Measurements from ENCODE around the gene SMARCD1. TPM values are rescaled to one million over a fixed set of nuclear protein-coding genes. Genes with fewer than 3 reads are reported as not detected.

Gene SMARCD1
- polyA plus RNA-seq, 12 donors = 45.4 to 88.5 (median 56.3) TPM; not detected in 1

- DNase-seq = no peak
Observed at GRCh38 chr12:50102646-50103309, 17.6 kb downstream of the SMARCD1 start.

- DNase-seq = no peak
Observed at GRCh38 chr12:50103351-50103750, 18.2 kb downstream of the SMARCD1 start.

- no peak for DNase-seq
Observed at GRCh38 chr12:50103767-50104321, 18.7 kb downstream of the SMARCD1 start, which contains the start of gene GPD1. GPD1 (plus strand) TSS chr12:50104008; CDS start chr12:50104051, 43 bp downstream.

GRCh38 chr12:50104417-50105366 is 19.6 kb downstream of the SMARCD1 start:
- DNase-seq = peak; percentile 48

GRCh38 chr12:50105913-50106450 is 20.8 kb downstream of the SMARCD1 start:
- no peak for DNase-seq

GRCh38 chr12:50106907-50107306 is 21.8 kb downstream of the SMARCD1 start:
- no peak for DNase-seq

GRCh38 chr12:50107416-50108268 is 22.5 kb downstream of the SMARCD1 start:
- DNase-seq = no peak

- no peak for DNase-seq
Observed at GRCh38 chr12:50109319-50109718, 24.2 kb downstream of the SMARCD1 start.

GRCh38 chr12:50110127-50110761 is 25.1 kb downstream of the SMARCD1 start:
- no peak for DNase-seq

- DNase-seq = no peak
Observed at GRCh38 chr12:50110762-50111351, 25.7 kb downstream of the SMARCD1 start.

- no peak for DNase-seq
Observed at GRCh38 chr12:50111395-50111692, 26.2 kb downstream of the SMARCD1 start.

GRCh38 chr12:50111693-50112455 is 26.7 kb downstream of the SMARCD1 start, which contains the start of gene COX14:
COX14 (plus strand) TSS chr12:50112236; CDS start chr12:50120044, 7,808 bp downstream.
- peak; percentile 100 for DNase-seq

GRCh38 chr12:50112456-50113218 is 27.5 kb downstream of the SMARCD1 start:
- DNase-seq = no peak

GRCh38 chr12:50117057-50117622 is 32.0 kb downstream of the SMARCD1 start:
- DNase-seq = no peak

- no peak for DNase-seq
Observed at GRCh38 chr12:50119387-50119786, 34.2 kb downstream of the SMARCD1 start.

GRCh38 chr12:50120521-50120920 is 35.4 kb downstream of the SMARCD1 start:
- no peak for DNase-seq

GRCh38 chr12:50120953-50121352 is 35.8 kb downstream of the SMARCD1 start:
- DNase-seq = no peak

- DNase-seq = no peak
Observed at GRCh38 chr12:50121641-50122040, 36.5 kb downstream of the SMARCD1 start.
